ENCODE measurements around the gene STK25.

GRCh38 chr2:241511091-241511741 lies 2.8 kb upstream of the STK25 start:
- TF ChIP-seq CTCF (conservative IDR thresholded peaks at IDR 0.05; ENCODE audit: low read length), result no peak
- TF ChIP-seq EZH2phosphoT487 (IDR thresholded peaks at IDR 0.05; ENCODE audit: borderline replicate concordance, low read depth, low read length), result no peak
